K562 (cell line): ENCODE measurements around the gene CCDC167. TPM values are rescaled to one million over a fixed set of nuclear protein-coding genes. Genes with fewer than 3 reads are reported as not detected.

Experiments used
- CBX3 ChIP-seq, 2 experiments: IDR thresholded peaks; 1 replicate in 1 of 2; 2 replicates in 1 of 2; pipeline ENCODE4 v1.6.1; 2012; ENCODE audit warnings: inconsistent platforms in 2 of 2, low read length in 2 of 2, borderline replicate concordance in 1 of 2, control low read depth in 1 of 2
- CLOCK ChIP-seq: fragments of 250-450 bp; sonication (Bioruptor Pico); IDR thresholded peaks from 2 replicates; pipeline ENCODE4 v1.4.0; 2020; ENCODE audit warnings: mild to moderate bottlenecking, moderate library complexity, borderline replicate concordance
- ELK3 ChIP-seq: fragments of 450-650 bp; formaldehyde crosslinking; IDR thresholded peaks from 2 replicates; pipeline ENCODE4 v1.4.0; 2020; ENCODE audit warnings: mild to moderate bottlenecking
- HDGF ChIP-seq: fragments of 450-650 bp; IDR thresholded peaks from 2 replicates; pipeline ENCODE4 v1.6.1; 2016
- HEY1 ChIP-seq: fragments of 250-450 bp; sonication (Bioruptor Pico); IDR thresholded peaks from 2 replicates; pipeline ENCODE4 v1.5.0; 2020; ENCODE audit warnings: mild to moderate bottlenecking, moderate library complexity, borderline replicate concordance
- MXD1 ChIP-seq: fragments of 250-450 bp; sonication (Bioruptor Pico); IDR thresholded peaks from 2 replicates; pipeline ENCODE4 v1.8.0; 2021; ENCODE audit warnings: borderline replicate concordance, mild to moderate bottlenecking, moderate library complexity; ENCODE audit not compliant: poor library complexity, severe bottlenecking
- MYNN ChIP-seq, 2 experiments: sonication (generic); formaldehyde crosslinking in 1 of 2; IDR thresholded peaks; 2 replicates each; pipeline versions ENCODE4 v1.5.0 to v1.6.1; 2016 to 2020; ENCODE audit warnings: antibody characterized with exemption in 1 of 2, missing genetic modification reagents in 1 of 2
- NFRKB ChIP-seq: fragments of 450-650 bp; IDR thresholded peaks from 2 replicates; pipeline ENCODE4 v1.6.1; 2016; ENCODE audit warnings: low read depth
- POLR2G ChIP-seq: fragments of 200-400 bp; formaldehyde crosslinking; IDR thresholded peaks from 2 replicates; pipeline ENCODE4 v1.6.1; 2017; ENCODE audit warnings: low read depth, mild to moderate bottlenecking, antibody characterized with exemption, low read length, moderate library complexity
- RBM25 ChIP-seq: fragments of 200-400 bp; formaldehyde crosslinking; IDR thresholded peaks from 2 replicates; pipeline ENCODE4 v1.6.1; 2018; ENCODE audit warnings: low read length, low read depth, moderate library complexity; ENCODE audit not compliant: severe bottlenecking
- SRSF7 ChIP-seq: fragments of 200-400 bp; formaldehyde crosslinking; optimal IDR thresholded peaks from 2 replicates; pipeline ENCODE3; 2017; ENCODE audit warnings: mild to moderate bottlenecking, low read depth, low read length
- TAF7 ChIP-seq: fragments of 450-650 bp; IDR thresholded peaks from 2 replicates; pipeline ENCODE4 v1.6.1; 2016; ENCODE audit warnings: missing genetic modification characterization, missing compliant biosample characterization
- TCF7L2 ChIP-seq: fragments of 150-350 bp; IDR thresholded peaks from 2 replicates; pipeline ENCODE4 v1.6.1; 2016; ENCODE audit warnings: low read depth, mild to moderate bottlenecking, low read length, moderate library complexity
- TFE3 ChIP-seq: fragments of 450-650 bp; formaldehyde crosslinking; IDR thresholded peaks from 2 replicates; pipeline ENCODE4 v1.4.0; 2020; ENCODE audit warnings: mild to moderate bottlenecking, mixed read lengths
- ZBTB7A ChIP-seq: IDR thresholded peaks from 2 replicates; pipeline ENCODE4 v1.6.1; 2011; ENCODE audit warnings: low read depth, mild to moderate bottlenecking, low read length, moderate library complexity, borderline replicate concordance; ENCODE audit not compliant: control insufficient read depth
- ZNF507 ChIP-seq: conservative IDR thresholded peaks from 2 replicates; pipeline ENCODE4 v1.6.1; 2017; ENCODE audit warnings: missing genetic modification characterization, missing compliant biosample characterization
- polyA plus RNA-seq, 8 experiments: library from polyadenylated mRNA; depleted of rRNA in 4 of 8; stranded (reverse) in 5 of 8; unstranded in 3 of 8; fragments of >200 nt; fragmentation: Nextera tagmentation in 2 of 8; fragmentation: Illumina TruSeq in 1 of 8; extraction: Ambion mirVana in 2 of 8; extraction: Trizol in 1 of 8; gene quantifications; 2 replicates each; pipeline versions ENCODE4 v1.2.1 to v1.2.3, GENCODE V29; 2011 to 2014; ENCODE audit warnings: inconsistent platforms in 1 of 8, missing spikeins in 1 of 8
- total RNA-seq, 7 experiments: library from RNA; depleted of rRNA in 6 of 7; stranded (reverse); fragments of >200 nt in 6 of 7; fragmentation: Illumina TruSeq in 2 of 7; extraction: Trizol in 2 of 7; gene quantifications; 2 replicates each; pipeline versions ENCODE4 v1.2.1 to v1.2.3, GENCODE V29; 2011 to 2021; ENCODE audit warnings: low replicate concordance in 1 of 7

Gene CCDC167
- total and polyA plus RNA-seq, 9 of the 15 experiments (the other 6 are each of a cell fraction or from before 2014, with no cell fraction given): 26.0 to 114 (median 45.2) TPM

GRCh38 chr6:37467718-37468117 lies 32.0 kb downstream of the CCDC167 start (continued):
- TF ChIP-seq TFE3 (no peak), TAF7 (no peak), CLOCK (CRISPR knock-in tag) (no peak), ELK3 (no peak), MYNN (IDR thresholded peaks at IDR 0.05) (no peak), MYNN (CRISPR knock-in tag; IDR thresholded peaks at IDR 0.05) (no peak), SRSF7 (no peak), ZNF507 (peak; percentile 99), MXD1 (CRISPR knock-in tag) (no peak), ZBTB7A (no peak), CBX3 (IDR thresholded peaks at IDR 0.05; ENCODE audit: borderline replicate concordance in 1 of 2, low read length in 2 of 2) (0 out of 3 replicates have a peak, but pooled peaks of 1 of the 2 experiments have one; percentile 28), HDGF (no peak), POLR2G (no peak), HEY1 (CRISPR knock-in tag) (no peak), NFRKB (no peak), TCF7L2 (no peak), RBM25 (peak; percentile 10)
